ENCODE data around the gene CARS1.

Gene CARS1

GRCh38 chr11:2995893-2996554, 61.2 kb downstream of the CARS1 start:
- FAIRE-seq (no peak), DNase-seq (ENCODE audit: insufficient read length, low spot score) (no peak)

GRCh38 chr11:2995031-2995561, 62.1 kb downstream of the CARS1 start:
- FAIRE-seq (no peak), DNase-seq (ENCODE audit: insufficient read length, low spot score) (no peak)

GRCh38 chr11:2994336-2994730, 62.9 kb downstream of the CARS1 start:
- DNase-seq (ENCODE audit: insufficient read length, low spot score) (no peak), FAIRE-seq (no peak)

- no peak for DNase-seq (ENCODE audit: insufficient read length, low spot score)
- FAIRE-seq, result no peak
These were observed 64.3 kb downstream of the CARS1 start for GRCh38 chr11:2992997-2993325.

GRCh38 chr11:2992234-2992996, 64.8 kb downstream of the CARS1 start, which contains the start of gene NAP1L4:
Gene NAP1L4 (minus strand): TSS chr11:2992329. CDS start chr11:2979220, 13,109 bp downstream.
- DNase-seq (ENCODE audit: insufficient read length, low spot score), result peak; percentile 99
- peak; percentile 91 for FAIRE-seq

GRCh38 chr11:2991452-2992233, 65.6 kb downstream of the CARS1 start:
- FAIRE-seq (no peak), DNase-seq (ENCODE audit: insufficient read length, low spot score) (no peak)

GRCh38 chr11:2990617-2991451, 66.4 kb downstream of the CARS1 start:
- no peak for DNase-seq (ENCODE audit: insufficient read length, low spot score)
- FAIRE-seq, result peak; percentile 37

GRCh38 chr11:2989551-2989950, 67.7 kb downstream of the CARS1 start:
- FAIRE-seq, result peak; percentile 66
- no peak for DNase-seq (ENCODE audit: insufficient read length, low spot score)

- FAIRE-seq (no peak), DNase-seq (ENCODE audit: insufficient read length, low spot score) (no peak)
These were observed 68.2 kb downstream of the CARS1 start for GRCh38 chr11:2989006-2989405.

GRCh38 chr11:2987881-2988861, 69.1 kb downstream of the CARS1 start:
- DNase-seq (ENCODE audit: insufficient read length, low spot score) (no peak), FAIRE-seq (no peak)

- no peak for FAIRE-seq
- no peak for DNase-seq (ENCODE audit: insufficient read length, low spot score)
These were observed 73.3 kb downstream of the CARS1 start for GRCh38 chr11:2983908-2984307.

GRCh38 chr11:2982214-2982613, 75.0 kb downstream of the CARS1 start:
- DNase-seq (ENCODE audit: insufficient read length, low spot score), result no peak
- no peak for FAIRE-seq

GRCh38 chr11:2981130-2981529, 76.1 kb downstream of the CARS1 start:
- no peak for FAIRE-seq
- no peak for DNase-seq (ENCODE audit: insufficient read length, low spot score)

GRCh38 chr11:2980168-2980840, 76.9 kb downstream of the CARS1 start:
- DNase-seq (ENCODE audit: insufficient read length, low spot score) (no peak), FAIRE-seq (no peak)

GRCh38 chr11:2977113-2977512, 80.1 kb downstream of the CARS1 start:
- DNase-seq (ENCODE audit: insufficient read length, low spot score) (no peak), FAIRE-seq (no peak)

- no peak for FAIRE-seq
- DNase-seq (ENCODE audit: insufficient read length, low spot score), result no peak
These were observed 80.7 kb downstream of the CARS1 start for GRCh38 chr11:2976294-2977063.

GRCh38 chr11:2975594-2975993, 81.6 kb downstream of the CARS1 start:
- DNase-seq (ENCODE audit: insufficient read length, low spot score) (no peak), FAIRE-seq (no peak)

GRCh38 chr11:2974272-2974671, 83.0 kb downstream of the CARS1 start:
- DNase-seq (ENCODE audit: insufficient read length, low spot score) (no peak), FAIRE-seq (no peak)
